Measurements from ENCODE around the gene COL4A2.

Gene COL4A2

DNA sequence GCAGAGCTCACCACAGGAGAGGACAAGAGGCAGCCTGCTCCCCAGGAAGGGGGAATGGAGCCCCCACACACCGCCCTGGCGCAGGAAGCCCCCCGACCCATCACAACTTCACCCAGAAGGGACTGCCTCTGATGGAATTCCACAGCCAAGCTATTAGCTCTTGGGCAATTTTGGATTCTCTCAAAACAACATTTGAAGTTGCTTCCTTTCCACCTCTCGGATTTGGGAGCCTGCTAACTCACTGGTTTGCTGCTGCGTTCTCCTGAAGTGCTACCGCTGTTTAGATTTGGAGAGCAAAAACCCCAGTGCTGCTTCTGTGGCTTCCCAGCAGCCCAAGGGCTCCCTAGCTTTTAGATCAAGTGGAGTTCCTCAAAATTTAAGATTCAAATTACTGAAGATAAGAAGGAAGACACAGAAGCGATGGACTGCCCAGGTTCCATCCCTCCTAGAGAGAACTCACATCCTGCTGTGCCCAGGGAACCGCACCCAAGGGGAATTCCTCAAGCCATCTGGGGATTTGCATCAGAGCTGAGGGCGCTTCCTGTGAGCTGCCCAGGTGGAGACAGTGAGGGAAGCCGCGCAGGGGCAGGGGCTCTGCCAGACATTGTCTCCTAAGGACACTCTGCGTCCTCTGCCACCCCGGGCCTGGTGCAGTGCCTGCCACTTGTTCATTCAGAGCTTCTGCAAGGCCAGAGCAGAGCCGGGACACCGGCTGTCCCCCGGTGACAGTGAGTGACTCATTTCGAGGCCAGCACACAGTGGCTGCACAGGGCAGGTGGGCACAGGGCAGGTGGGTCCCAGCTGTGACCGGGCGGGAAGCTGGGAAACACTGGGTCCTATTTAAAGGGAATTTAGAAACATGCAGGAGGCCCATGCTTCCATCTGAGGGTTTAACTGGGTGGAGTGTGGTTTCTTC, 45.7 kb upstream of the COL4A2 start:
- H3K27ac ChIP-seq: no peak overlapping the region
- TF ChIP-seq, protein P1, sequence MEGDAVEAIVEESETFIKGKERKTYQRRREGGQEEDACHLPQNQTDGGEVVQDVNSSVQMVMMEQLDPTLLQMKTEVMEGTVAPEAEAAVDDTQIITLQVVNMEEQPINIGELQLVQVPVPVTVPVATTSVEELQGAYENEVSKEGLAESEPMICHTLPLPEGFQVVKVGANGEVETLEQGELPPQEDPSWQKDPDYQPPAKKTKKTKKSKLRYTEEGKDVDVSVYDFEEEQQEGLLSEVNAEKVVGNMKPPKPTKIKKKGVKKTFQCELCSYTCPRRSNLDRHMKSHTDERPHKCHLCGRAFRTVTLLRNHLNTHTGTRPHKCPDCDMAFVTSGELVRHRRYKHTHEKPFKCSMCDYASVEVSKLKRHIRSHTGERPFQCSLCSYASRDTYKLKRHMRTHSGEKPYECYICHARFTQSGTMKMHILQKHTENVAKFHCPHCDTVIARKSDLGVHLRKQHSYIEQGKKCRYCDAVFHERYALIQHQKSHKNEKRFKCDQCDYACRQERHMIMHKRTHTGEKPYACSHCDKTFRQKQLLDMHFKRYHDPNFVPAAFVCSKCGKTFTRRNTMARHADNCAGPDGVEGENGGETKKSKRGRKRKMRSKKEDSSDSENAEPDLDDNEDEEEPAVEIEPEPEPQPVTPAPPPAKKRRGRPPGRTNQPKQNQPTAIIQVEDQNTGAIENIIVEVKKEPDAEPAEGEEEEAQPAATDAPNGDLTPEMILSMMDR (conservative IDR thresholded peaks at IDR 0.05; ENCODE audit: low read depth, low read length): no peak
- no peaks in the 10 kb centered on the region for H4K20me1 ChIP-seq (ENCODE audit: insufficient read depth)
- H3K4me1 ChIP-seq (ENCODE audit: low read depth, poor library complexity, severe bottlenecking): peaks cover 5% of the 10 kb centered on the region
- no peak overlapping the region for H3K4me3 ChIP-seq (IDR thresholded peaks at IDR 0.05; ENCODE audit: insufficient read depth, low read depth, low read length)
- H3K36me3 ChIP-seq (ENCODE audit: insufficient read depth): no peaks in the 10 kb centered on the region
- no peak overlapping the region for H3K9ac ChIP-seq
- no peaks in the 10 kb centered on the region for H3K79me2 ChIP-seq (ENCODE audit: insufficient read depth, low read depth)
- no peak overlapping the region for H3K4me2 ChIP-seq
- no peak overlapping the region for H2AFZ ChIP-seq (ENCODE audit: low read depth)
- H3K27me3 ChIP-seq (ENCODE audit: insufficient read depth, low read depth): no peaks in the 10 kb centered on the region

DNA sequence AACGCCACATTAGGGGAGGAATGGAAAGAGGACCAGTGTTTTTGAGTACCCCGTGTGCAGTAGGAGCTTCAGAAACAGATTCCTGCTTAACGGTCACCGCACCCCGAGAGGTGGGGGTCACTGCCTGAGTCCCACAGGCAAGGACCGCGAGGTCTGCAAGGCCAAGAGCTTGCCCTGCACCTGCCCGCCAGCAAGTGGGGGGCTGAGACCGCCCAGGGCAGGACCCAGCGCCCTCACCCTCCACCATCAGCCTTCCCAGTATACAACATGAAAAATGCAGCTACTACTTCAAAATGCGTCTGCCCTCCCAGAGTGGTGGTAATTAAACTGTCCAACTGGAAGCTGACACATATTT, 45.0 kb upstream of the COL4A2 start:
- Histone ChIP-seq H3K27me3 (ENCODE audit: insufficient read depth, low read depth) (no peaks in the 10 kb centered on the region), H3K9ac (no peak overlapping the region), H3K27ac (no peak overlapping the region), H2AFZ (ENCODE audit: low read depth) (no peak overlapping the region), H3K36me3 (ENCODE audit: insufficient read depth) (no peaks in the 10 kb centered on the region), H3K4me2 (no peak overlapping the region), H3K4me3 (IDR thresholded peaks at IDR 0.05; ENCODE audit: insufficient read depth, low read depth, low read length) (no peak overlapping the region), H3K79me2 (ENCODE audit: insufficient read depth, low read depth) (no peaks in the 10 kb centered on the region), H4K20me1 (ENCODE audit: insufficient read depth) (no peaks in the 10 kb centered on the region), H3K4me1 (ENCODE audit: low read depth, poor library complexity, severe bottlenecking) (peaks cover 2% of the 10 kb centered on the region)
- TF ChIP-seq, protein P1 (conservative IDR thresholded peaks at IDR 0.05; ENCODE audit: low read depth, low read length): no peak

DNA sequence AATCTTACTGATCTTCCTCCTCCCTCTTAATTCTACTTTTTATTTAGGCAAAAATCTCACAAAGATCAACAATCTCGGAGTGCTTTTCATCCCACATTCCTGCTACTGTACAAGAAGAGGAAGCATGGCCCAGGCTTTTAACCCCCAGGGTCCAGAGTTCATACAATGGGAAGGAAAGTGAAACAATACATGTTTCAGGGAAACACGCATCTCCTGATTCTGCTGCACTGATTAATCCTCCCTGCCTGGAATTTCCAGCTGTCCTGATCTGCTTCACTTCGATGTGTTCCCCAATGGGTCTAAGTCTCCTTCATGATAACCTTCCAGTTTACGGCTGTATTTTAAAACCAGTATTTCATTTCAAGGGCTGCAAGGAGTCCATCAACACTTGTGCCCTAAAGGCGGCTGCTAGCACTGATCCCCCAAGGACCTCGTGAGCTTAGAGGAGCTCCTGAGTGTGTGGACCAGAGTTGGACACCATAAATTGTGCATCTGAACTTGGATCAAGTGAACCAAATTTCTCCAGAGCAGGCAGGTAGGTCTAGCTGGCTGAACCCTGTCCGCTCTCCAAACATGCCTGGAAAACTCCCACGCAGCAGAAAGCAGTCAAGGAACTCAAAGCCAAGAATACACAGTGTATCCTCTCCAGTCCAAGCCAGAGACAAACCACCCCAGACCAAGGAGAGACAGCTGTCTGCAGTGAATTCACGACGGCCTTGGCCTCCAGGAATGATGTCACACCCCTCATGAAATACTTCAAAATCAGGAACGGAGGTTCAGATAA, 44.4 kb upstream of the COL4A2 start:
- Histone ChIP-seq H3K4me2 (no peak overlapping the region), H2AFZ (ENCODE audit: low read depth) (no peak overlapping the region), H3K4me3 (IDR thresholded peaks at IDR 0.05; ENCODE audit: insufficient read depth, low read depth, low read length) (no peak overlapping the region), H4K20me1 (ENCODE audit: insufficient read depth) (no peaks in the 10 kb centered on the region), H3K36me3 (ENCODE audit: insufficient read depth) (no peaks in the 10 kb centered on the region), H3K79me2 (ENCODE audit: insufficient read depth, low read depth) (no peaks in the 10 kb centered on the region), H3K27ac (no peak overlapping the region), H3K9ac (no peak overlapping the region), H3K27me3 (ENCODE audit: insufficient read depth, low read depth) (no peaks in the 10 kb centered on the region), H3K4me1 (ENCODE audit: low read depth, poor library complexity, severe bottlenecking) (no peaks in the 10 kb centered on the region)
- TF ChIP-seq, protein P1 (conservative IDR thresholded peaks at IDR 0.05; ENCODE audit: low read depth, low read length): no peak

DNA sequence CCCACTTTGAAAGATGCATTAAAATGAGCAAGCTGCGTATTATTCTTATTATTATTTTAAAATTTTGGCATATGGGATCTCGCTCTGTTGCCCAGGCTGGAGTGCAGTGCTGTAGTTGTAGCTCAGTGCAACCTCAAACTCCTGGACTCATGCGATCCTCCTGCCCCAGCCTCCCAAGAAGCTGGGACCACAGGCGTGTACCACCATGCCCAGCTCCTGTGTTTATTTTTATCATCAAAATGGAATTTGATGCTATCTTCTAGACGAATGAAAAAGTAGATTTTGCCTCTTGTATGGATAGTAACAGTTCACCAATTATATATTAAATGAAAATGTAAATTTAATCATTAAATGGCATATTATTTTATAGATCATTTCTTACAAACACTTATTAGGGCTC, 43.7 kb upstream of the COL4A2 start:
- no peaks in the 10 kb centered on the region for H4K20me1 ChIP-seq (ENCODE audit: insufficient read depth)
- no peak overlapping the region for H2AFZ ChIP-seq (ENCODE audit: low read depth)
- H3K4me1 ChIP-seq (ENCODE audit: low read depth, poor library complexity, severe bottlenecking): no peaks in the 10 kb centered on the region
- H3K27me3 ChIP-seq (ENCODE audit: insufficient read depth, low read depth): no peaks in the 10 kb centered on the region
- TF ChIP-seq, protein P1 (conservative IDR thresholded peaks at IDR 0.05; ENCODE audit: low read depth, low read length): no peak
- H3K9ac ChIP-seq: no peak overlapping the region
- no peak overlapping the region for H3K4me3 ChIP-seq (IDR thresholded peaks at IDR 0.05; ENCODE audit: insufficient read depth, low read depth, low read length)
- H3K36me3 ChIP-seq (ENCODE audit: insufficient read depth): no peaks in the 10 kb centered on the region
- no peak overlapping the region for H3K4me2 ChIP-seq
- no peak overlapping the region for H3K27ac ChIP-seq
- no peaks in the 10 kb centered on the region for H3K79me2 ChIP-seq (ENCODE audit: insufficient read depth, low read depth)
